HepG2 (cell line): ENCODE results near the gene FAM174C. TPM values are rescaled to one million over a fixed set of nuclear protein-coding genes. Genes with fewer than 3 reads are reported as not detected.

ENCODE experiments used
- AGO1 ChIP-seq: fragments of 200-400 bp; formaldehyde crosslinking; IDR thresholded peaks from 2 replicates; pipeline ENCODE4 v1.6.1; 2017; ENCODE audit warnings: mild to moderate bottlenecking, low read depth, low read length, moderate library complexity; ENCODE audit not compliant: poor library complexity, severe bottlenecking
- ATF5 ChIP-seq: sonication (generic); formaldehyde crosslinking; IDR thresholded peaks from 2 replicates; pipeline ENCODE4 v1.4.0; 2020; ENCODE audit warnings: mild to moderate bottlenecking, low read depth, missing genetic modification reagents
- DMAP1 ChIP-seq: IDR thresholded peaks from 2 replicates; pipeline ENCODE4 v1.6.1; 2016
- GZF1 ChIP-seq: sonication (generic); formaldehyde crosslinking; IDR thresholded peaks from 2 replicates; pipeline ENCODE4 v1.5.1; 2020; ENCODE audit warnings: mild to moderate bottlenecking, missing genetic modification reagents
- KDM2A ChIP-seq: sonication (generic); formaldehyde crosslinking; IDR thresholded peaks from 2 replicates; pipeline ENCODE4 v1.4.0; 2020; ENCODE audit warnings: low read depth, missing genetic modification reagents, borderline replicate concordance
- MEF2D ChIP-seq: sonication (generic); formaldehyde crosslinking; IDR thresholded peaks from 2 replicates; pipeline ENCODE4 v1.5.1; 2020; ENCODE audit warnings: mild to moderate bottlenecking, missing genetic modification reagents
- MEIS2 ChIP-seq: sonication (generic); formaldehyde crosslinking; IDR thresholded peaks from 2 replicates; pipeline ENCODE4 v1.9.0; 2021; ENCODE audit warnings: mild to moderate bottlenecking, missing genetic modification reagents
- MTERF4 ChIP-seq: sonication (generic); formaldehyde crosslinking; IDR thresholded peaks from 2 replicates; pipeline ENCODE4 v1.8.0; 2023; ENCODE audit warnings: mild to moderate bottlenecking, missing genetic modification reagents
- NONO ChIP-seq, 2 experiments: fragments of 450-650 bp in 1 of 2; sonication (generic) in 1 of 2; formaldehyde crosslinking in 1 of 2; IDR thresholded peaks in 1 of 2; conservative IDR thresholded peaks in 1 of 2; 2 replicates each; pipeline versions ENCODE4 v1.6.1 to v1.8.0; 2017 to 2022; ENCODE audit warnings: mild to moderate bottlenecking in 1 of 2, missing genetic modification reagents in 1 of 2, moderate library complexity in 1 of 2
- NR2F1 ChIP-seq, 2 experiments: fragments of 450-650 bp in 1 of 2; formaldehyde crosslinking in 1 of 2; IDR thresholded peaks; 2 replicates each; pipeline versions ENCODE4 v1.5.0 to v1.6.1; 2016 to 2020; ENCODE audit warnings: mild to moderate bottlenecking in 1 of 2, missing compliant biosample characterization in 1 of 2, missing genetic modification reagents in 1 of 2, moderate library complexity in 1 of 2
- NR2F2 ChIP-seq: IDR thresholded peaks from 2 replicates; pipeline ENCODE4 v1.6.1; 2012; ENCODE audit warnings: low read depth, inconsistent platforms, borderline replicate concordance
- SPEN ChIP-seq: sonication (generic); formaldehyde crosslinking; IDR thresholded peaks from 2 replicates; pipeline ENCODE4 v1.5.1; 2020; ENCODE audit warnings: low read depth, mild to moderate bottlenecking, missing genetic modification reagents
- TEAD2 ChIP-seq: sonication (generic); formaldehyde crosslinking; IDR thresholded peaks from 2 replicates; pipeline ENCODE4 v1.9.0; 2021; ENCODE audit warnings: missing genetic modification reagents
- TIGD3 ChIP-seq: sonication (generic); formaldehyde crosslinking; IDR thresholded peaks from 2 replicates; pipeline ENCODE4 v1.5.1; 2020; ENCODE audit warnings: mild to moderate bottlenecking, missing genetic modification reagents, borderline replicate concordance
- ZC3H4 ChIP-seq: sonication (generic); formaldehyde crosslinking; IDR thresholded peaks from 2 replicates; pipeline ENCODE4 v1.4.0; 2020; ENCODE audit warnings: missing genetic modification reagents, borderline replicate concordance
- ZNF317 ChIP-seq: sonication (generic); formaldehyde crosslinking; IDR thresholded peaks from 2 replicates; pipeline ENCODE4 v1.5.0; 2020; ENCODE audit warnings: mild to moderate bottlenecking, missing genetic modification reagents
- ZNF563 ChIP-seq: sonication (generic); formaldehyde crosslinking; IDR thresholded peaks from 2 replicates; pipeline ENCODE4 v1.8.0; 2022; ENCODE audit warnings: mild to moderate bottlenecking, moderate library complexity, missing genetic modification reagents
- ZNF609 ChIP-seq: sonication (generic); formaldehyde crosslinking; IDR thresholded peaks from 2 replicates; pipeline ENCODE4 v1.4.0; 2020; ENCODE audit warnings: mild to moderate bottlenecking, missing genetic modification reagents, borderline replicate concordance
- ZNF660 ChIP-seq: sonication (generic); formaldehyde crosslinking; IDR thresholded peaks from 2 replicates; pipeline ENCODE4 v1.5.1; 2020; ENCODE audit warnings: mild to moderate bottlenecking, low read depth, missing genetic modification reagents, borderline replicate concordance
- polyA plus RNA-seq, 8 experiments: library from polyadenylated mRNA; depleted of rRNA in 3 of 8; stranded (reverse) in 7 of 8; unstranded in 1 of 8; fragments of >200 nt; fragmentation: Illumina TruSeq in 4 of 8; extraction: Trizol in 4 of 8; gene quantifications; 2 replicates each; pipeline versions ENCODE4 v1.2.1 to v1.2.3, GENCODE V29; 2011 to 2016; ENCODE audit warnings: low read depth in 4 of 8, missing spikeins in 1 of 8, mixed read lengths in 1 of 8; ENCODE audit not compliant: insufficient read depth in 1 of 8
- total RNA-seq, 5 experiments: library from RNA; depleted of rRNA; stranded (reverse); fragments of >200 nt; fragmentation: Illumina TruSeq; extraction: Trizol; gene quantifications; 2 replicates each; pipeline ENCODE4 v1.2.3, GENCODE V29; 2016; ENCODE audit warnings: low read depth in 1 of 5

Gene FAM174C
- total and polyA plus RNA-seq, 2 of the 13 experiments (the other 11 are each of a cell fraction or from before 2014, with no cell fraction given) = 19.5 to 31.3 TPM

GRCh38 chr19:1264801-1265614, 10.3 kb upstream of the FAM174C start (continued):
- no peak for TF ChIP-seq NONO (IDR thresholded peaks at IDR 0.05)
- peak; percentile 89 for TF ChIP-seq NONO (CRISPR knock-in tag; conservative IDR thresholded peaks at IDR 0.05)
- TF ChIP-seq ZNF660 = no peak
- peak; percentile 58 to 67; a peak in 2 of 4 replicates for TF ChIP-seq NR2F1 (CRISPR knock-in tag; IDR thresholded peaks at IDR 0.05)
- peak; percentile 57; the same call in 1 of the 2 replicates for TF ChIP-seq MEIS2 (CRISPR knock-in tag)
- no peak for TF ChIP-seq GZF1 (CRISPR knock-in tag)
- TF ChIP-seq MEF2D (CRISPR knock-in tag) = 0 out of 2 replicates have a peak, but pooled peaks have one; percentile 31
- no peak for TF ChIP-seq MTERF4 (CRISPR knock-in tag)
- peak; percentile 62; the same call in 1 of the 2 replicates for TF ChIP-seq DMAP1
- no peak for TF ChIP-seq ZNF317 (CRISPR knock-in tag)
- TF ChIP-seq TEAD2 (CRISPR knock-in tag) = no peak
- peak; percentile 0 for TF ChIP-seq AGO1
- TF ChIP-seq KDM2A (CRISPR knock-in tag) = peak; percentile 62; the same call in 1 of the 2 replicates
- TF ChIP-seq ZNF563 = no peak
- TF ChIP-seq SPEN (CRISPR knock-in tag) = peak; percentile 72
- no peak for TF ChIP-seq TIGD3 (CRISPR knock-in tag)
- TF ChIP-seq ZC3H4 (CRISPR knock-in tag) = no peak
- no peak for TF ChIP-seq ATF5 (CRISPR knock-in tag)
- TF ChIP-seq ZNF609 (CRISPR knock-in tag) = peak; percentile 65
- TF ChIP-seq NR2F2 = peak; percentile 65; the same call in 1 of the 2 replicates
